Suprapubic skin (tissue), 4 donors: ENCODE data around the gene MYO1E. TPM values are rescaled to one million over a fixed set of nuclear protein-coding genes. Genes with fewer than 3 reads are reported as not detected.
"Not testable (repeated sequence)": the region's sequence is repeated elsewhere in the genome, so short reads cannot be mapped to it uniquely, and the experiment has no call there.

Experiments
- DNase-seq, 2 donors: peaks; one replicate each; pipeline ENCODE4 v3.0.0-alpha.2; 2019; ENCODE audit warnings: low spot score in 2 of 2
- H3K27ac ChIP-seq: fragments of 200-600 bp; sonication (generic); one replicate; pipeline ENCODE4 v1.5.1; 2019
- H3K27me3 ChIP-seq: fragments of 200-600 bp; sonication (generic); one replicate; pipeline ENCODE4 v1.5.1; 2019
- H3K36me3 ChIP-seq: fragments of 200-600 bp; sonication (generic); one replicate; pipeline ENCODE4 v1.5.1; 2019
- H3K4me1 ChIP-seq: fragments of 200-600 bp; sonication (generic); one replicate; pipeline ENCODE4 v1.5.1; 2019
- H3K4me3 ChIP-seq: fragments of 200-600 bp; sonication (generic); one replicate; pipeline ENCODE4 v1.5.1; 2019; ENCODE audit warnings: mild to moderate bottlenecking
- H3K9me3 ChIP-seq: fragments of 200-600 bp; sonication (generic); one replicate; pipeline ENCODE4 v1.5.1; 2019
- EP300 ChIP-seq: sonication (generic); formaldehyde crosslinking; IDR thresholded peaks from one replicate; pipeline ENCODE4 v1.6.1; 2017; ENCODE audit warnings: antibody characterized with exemption
- POLR2A ChIP-seq, 2 donors: fragments of 450-650 bp; IDR thresholded peaks; one replicate each; pipeline ENCODE4 v1.6.1; 2017; ENCODE audit warnings: antibody characterized with exemption in 2 of 2, mild to moderate bottlenecking in 2 of 2, moderate library complexity in 2 of 2
- POLR2AphosphoS5 ChIP-seq, 3 donors: sonication (generic); formaldehyde crosslinking; IDR thresholded peaks; one replicate each; pipeline ENCODE4 v1.6.1; 2017; ENCODE audit warnings: antibody characterized with exemption in 3 of 3
- WGBS: methylation state at CpG from one replicate; pipeline ENCODE4 v1.1.5; 2018; 5-methylcytosine and 5-hydroxymethylcytosine counted together
- total RNA-seq, 4 donors: library from RNA; depleted of rRNA; stranded (reverse); fragments of >200 nt; gene quantifications; one replicate each; pipeline ENCODE4 v1.1.0, GENCODE V29; 2016
- TF ChIP-seq, protein P1 (sequence below), 2 donors: fragments of 200-600 bp in 1 of 2; fragments of 450-650 bp in 1 of 2; sonication (generic) in 1 of 2; IDR thresholded peaks; one replicate each; pipeline ENCODE4 v1.5.1; 2016 to 2019; ENCODE audit warnings: antibody characterized with exemption in 2 of 2, mild to moderate bottlenecking in 1 of 2, moderate library complexity in 1 of 2

MYO1E gene
- total RNA-seq, 4 donors from 2014 or later = 79.7 to 171 (median 144) TPM

GRCh38 chr15:59345326-59345725 is 27.3 kb downstream of the MYO1E start:
- H3K27ac ChIP-seq = no peak overlapping the region
- TF ChIP-seq, protein P1, sequence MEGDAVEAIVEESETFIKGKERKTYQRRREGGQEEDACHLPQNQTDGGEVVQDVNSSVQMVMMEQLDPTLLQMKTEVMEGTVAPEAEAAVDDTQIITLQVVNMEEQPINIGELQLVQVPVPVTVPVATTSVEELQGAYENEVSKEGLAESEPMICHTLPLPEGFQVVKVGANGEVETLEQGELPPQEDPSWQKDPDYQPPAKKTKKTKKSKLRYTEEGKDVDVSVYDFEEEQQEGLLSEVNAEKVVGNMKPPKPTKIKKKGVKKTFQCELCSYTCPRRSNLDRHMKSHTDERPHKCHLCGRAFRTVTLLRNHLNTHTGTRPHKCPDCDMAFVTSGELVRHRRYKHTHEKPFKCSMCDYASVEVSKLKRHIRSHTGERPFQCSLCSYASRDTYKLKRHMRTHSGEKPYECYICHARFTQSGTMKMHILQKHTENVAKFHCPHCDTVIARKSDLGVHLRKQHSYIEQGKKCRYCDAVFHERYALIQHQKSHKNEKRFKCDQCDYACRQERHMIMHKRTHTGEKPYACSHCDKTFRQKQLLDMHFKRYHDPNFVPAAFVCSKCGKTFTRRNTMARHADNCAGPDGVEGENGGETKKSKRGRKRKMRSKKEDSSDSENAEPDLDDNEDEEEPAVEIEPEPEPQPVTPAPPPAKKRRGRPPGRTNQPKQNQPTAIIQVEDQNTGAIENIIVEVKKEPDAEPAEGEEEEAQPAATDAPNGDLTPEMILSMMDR (IDR thresholded peaks at IDR 0.05) = no peak
- TF ChIP-seq POLR2AphosphoS5 (IDR thresholded peaks at IDR 0.05) (no peak), POLR2A (IDR thresholded peaks at IDR 0.05) (no peak), EP300 (no peak)
- H3K36me3 ChIP-seq = no peaks in the 10 kb centered on the region
- DNase-seq = no peak
- no peaks in the 10 kb centered on the region for H3K9me3 ChIP-seq
- H3K27me3 ChIP-seq = no peaks in the 10 kb centered on the region
- H3K4me1 ChIP-seq = peaks cover 10% of the 10 kb centered on the region
- H3K4me3 ChIP-seq = no peak overlapping the region

GRCh38 chr15:59344311-59344710 is 28.4 kb downstream of the MYO1E start:
- Histone ChIP-seq H3K27me3 (no peaks in the 10 kb centered on the region), H3K4me1 (peaks cover 6% of the 10 kb centered on the region), H3K36me3 (no peaks in the 10 kb centered on the region), H3K4me3 (no peak overlapping the region), H3K27ac (no peak overlapping the region), H3K9me3 (no peaks in the 10 kb centered on the region)
- no peak for TF ChIP-seq POLR2AphosphoS5 (IDR thresholded peaks at IDR 0.05)
- TF ChIP-seq EP300 = no peak
- no peak for TF ChIP-seq POLR2A (IDR thresholded peaks at IDR 0.05)
- TF ChIP-seq, protein P1 (IDR thresholded peaks at IDR 0.05) = no peak
- DNase-seq = no peak

DNA sequence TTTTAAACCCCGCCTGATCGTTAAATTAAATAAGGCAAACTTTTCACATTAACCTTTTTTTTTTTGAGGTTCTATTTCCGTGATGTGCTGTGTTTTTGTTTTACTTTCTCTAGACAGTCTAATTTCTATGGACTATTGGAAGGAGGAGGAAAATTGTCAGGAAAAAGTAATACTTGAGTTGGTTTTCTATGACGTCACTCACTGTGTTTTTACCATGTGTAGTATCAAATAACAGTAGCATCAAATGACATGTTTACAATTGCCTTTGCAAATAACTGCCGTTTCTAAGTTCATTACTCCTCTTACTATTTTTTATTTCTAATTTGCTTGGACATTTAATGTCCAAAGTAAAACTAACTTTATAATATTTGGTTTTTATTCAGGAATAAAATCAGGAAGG is 32.3 kb downstream of the MYO1E start:
- H3K27me3 ChIP-seq = no peaks in the 10 kb centered on the region
- 84% methylated on average over 5 of the region's 5 CpGs for WGBS

DNA sequence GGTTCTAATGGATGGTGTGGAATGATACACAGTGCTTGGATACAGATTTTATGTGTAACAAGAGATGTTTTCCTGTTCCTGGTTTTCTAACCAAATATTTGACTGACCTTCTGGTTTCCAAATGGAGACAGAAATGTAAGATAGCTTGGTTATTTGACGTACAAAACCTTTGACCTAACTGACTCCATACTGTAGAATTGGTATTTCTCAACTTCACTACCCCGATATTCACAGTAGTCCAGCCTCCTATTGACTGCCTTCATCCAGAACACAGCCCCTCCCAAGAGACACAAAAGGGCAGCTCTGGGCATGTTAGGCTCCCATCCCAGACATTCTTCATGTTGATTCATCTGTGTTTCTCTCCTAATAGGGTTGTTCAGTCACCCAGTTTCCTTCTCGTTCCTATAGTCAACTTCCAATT is 33.4 kb downstream of the MYO1E start:
- Histone ChIP-seq H3K27me3 (no peaks in the 10 kb centered on the region), H3K4me1 (peaks cover 6% of the 10 kb centered on the region), H3K9me3 (no peaks in the 10 kb centered on the region), H3K4me3 (no peak overlapping the region), H3K36me3 (no peaks in the 10 kb centered on the region), H3K27ac (no peak overlapping the region)
- no peak for DNase-seq
- TF ChIP-seq, protein P1 (IDR thresholded peaks at IDR 0.05) = no peak
- TF ChIP-seq POLR2A (IDR thresholded peaks at IDR 0.05) = no peak
- 46% methylated on average over 3 of the region's 3 CpGs for WGBS

More for the DNA sequence above, 32.3 kb downstream of the MYO1E start:
- Histone ChIP-seq H3K9me3 (no peaks in the 10 kb centered on the region), H3K4me1 (peaks cover 6% of the 10 kb centered on the region), H3K27ac (no peak overlapping the region), H3K4me3 (no peak overlapping the region), H3K36me3 (no peaks in the 10 kb centered on the region)
- no peak for DNase-seq
- TF ChIP-seq, protein P1 (IDR thresholded peaks at IDR 0.05) = no peak
- TF ChIP-seq POLR2AphosphoS5 (IDR thresholded peaks at IDR 0.05) (no peak), EP300 (no peak), POLR2A (IDR thresholded peaks at IDR 0.05) (no peak)

GRCh38 chr15:59338414-59338813 is 34.3 kb downstream of the MYO1E start:
- Histone ChIP-seq H3K4me1 (peaks cover 6% of the 10 kb centered on the region), H3K27me3 (no peaks in the 10 kb centered on the region), H3K9me3 (no peaks in the 10 kb centered on the region), H3K36me3 (no peaks in the 10 kb centered on the region), H3K4me3 (no peak overlapping the region), H3K27ac (no peak overlapping the region)
- TF ChIP-seq, protein P1 (IDR thresholded peaks at IDR 0.05) = no peak
- no peak for TF ChIP-seq POLR2AphosphoS5 (IDR thresholded peaks at IDR 0.05)
- no peak for TF ChIP-seq POLR2A (IDR thresholded peaks at IDR 0.05)
- TF ChIP-seq EP300 = no peak
- no peak for DNase-seq
- WGBS = 100% methylated on average over 1 of the region's 1 CpG

- not testable (repeated sequence) for H3K36me3 ChIP-seq, H3K27ac ChIP-seq, H3K9me3 ChIP-seq, DNase-seq, H3K4me3 ChIP-seq, H3K27me3 ChIP-seq, H3K4me1 ChIP-seq
- whole genome bisulfite sequencing = 94% methylated on average over 4 of the region's 4 CpGs
Measured at GRCh38 chr15:59336725-59337124, 35.9 kb downstream of the MYO1E start.
